ENCODE data around the gene SLC25A13. TPM values are rescaled to one million over a fixed set of nuclear protein-coding genes. Genes with fewer than 3 reads are reported as not detected.
A peak's percentile ranks its signal among the peaks of the same experiment; 100 is the strongest.

The SLC25A13 gene
- total and polyA plus RNA-seq, 2 experiments from 2014 or later: 4.8 to 19.1 TPM

GRCh38 chr7:96321031-96321657 is 754 bp downstream of the SLC25A13 start:
- in situ Hi-C loops (cut with MboI): no loop called here
- H4K20me1 ChIP-seq (ENCODE audit: insufficient read depth): no peaks in the 10 kb centered on the region
- no peaks in the 10 kb centered on the region for H3K27me3 ChIP-seq (replicated peaks; ENCODE audit: insufficient read depth)
- peaks cover 41% of the 10 kb centered on the region for H3K79me2 ChIP-seq (ENCODE audit: insufficient read depth)
- peaks cover 5% of the 10 kb centered on the region; the same call in 1 of the 2 replicates for H3K4me1 ChIP-seq (ENCODE audit: insufficient read depth)
- peak overlapping the region; percentile 63 for H3K27ac ChIP-seq
- no peaks in the 10 kb centered on the region for H3K9me3 ChIP-seq (ENCODE audit: low read depth)
- H3K4me3 ChIP-seq: peak overlapping the region; percentile 92
- peak overlapping the region; percentile 96 for H2AFZ ChIP-seq
- H3K36me3 ChIP-seq (ENCODE audit: low read depth): no peaks in the 10 kb centered on the region
- H3K4me2 ChIP-seq (ENCODE audit: unreplicated experiment): peak overlapping the region; percentile 73
- WGBS, 2 experiments (ENCODE audit: low coverage in 1 of 2, low lambda C conversion rate in 2 of 2, missing lambda C conversion rate in 2 of 2): 0% methylated on average over 13 to 20 of the region's 22 CpGs
- peaks cover 10% of the 10 kb centered on the region; the same call in 1 of the 2 replicates for H3F3A ChIP-seq (ENCODE audit: insufficient read depth)
- peak; percentile 83 for DNase-seq
- H3K9me2 ChIP-seq (ENCODE audit: insufficient read depth): no peaks in the 10 kb centered on the region
- peak overlapping the region; percentile 84 for H3K9ac ChIP-seq
- TF ChIP-seq EZH2 (IDR thresholded peaks at IDR 0.05; ENCODE audit: insufficient read depth, poor library complexity, severe bottlenecking): no peak
- TF ChIP-seq EZH2phosphoT487 (IDR thresholded peaks at IDR 0.05; ENCODE audit: insufficient read depth, low read depth): no peak

- H3K79me2 ChIP-seq (ENCODE audit: insufficient read depth): peaks cover 42% of the 10 kb centered on the region
Measured at GRCh38 chr7:96320442-96320841, 1.5 kb downstream of the SLC25A13 start.

GRCh38 chr7:96319439-96319838 is 2.5 kb downstream of the SLC25A13 start:
- no peak for TF ChIP-seq EZH2phosphoT487 (IDR thresholded peaks at IDR 0.05; ENCODE audit: insufficient read depth, low read depth)
- no peak for TF ChIP-seq EZH2 (IDR thresholded peaks at IDR 0.05; ENCODE audit: insufficient read depth, poor library complexity, severe bottlenecking)
- no peak for DNase-seq
- no peak overlapping the region for H3K4me2 ChIP-seq (ENCODE audit: unreplicated experiment)
- H2AFZ ChIP-seq: no peak overlapping the region
- no peaks in the 10 kb centered on the region for H3K36me3 ChIP-seq (ENCODE audit: low read depth)
- no peak overlapping the region for H3K4me3 ChIP-seq
- H3K9me2 ChIP-seq (ENCODE audit: insufficient read depth): no peaks in the 10 kb centered on the region
- peaks cover 42% of the 10 kb centered on the region for H3K79me2 ChIP-seq (ENCODE audit: insufficient read depth)
- H3K27ac ChIP-seq: no peak overlapping the region
- no peaks in the 10 kb centered on the region for H3K27me3 ChIP-seq (replicated peaks; ENCODE audit: insufficient read depth)
- peaks cover 10% of the 10 kb centered on the region; the same call in 1 of the 2 replicates for H3F3A ChIP-seq (ENCODE audit: insufficient read depth)
- in situ Hi-C loops (cut with MboI): no loop called here
- H4K20me1 ChIP-seq (ENCODE audit: insufficient read depth): no peaks in the 10 kb centered on the region
- H3K4me1 ChIP-seq (ENCODE audit: insufficient read depth): peaks cover 5% of the 10 kb centered on the region; the same call in 1 of the 2 replicates
- H3K9me3 ChIP-seq (ENCODE audit: low read depth): no peaks in the 10 kb centered on the region
- H3K9ac ChIP-seq: no peak overlapping the region

More at GRCh38 chr7:96320442-96320841, 1.5 kb downstream of the SLC25A13 start:
- H3K9me3 ChIP-seq (ENCODE audit: low read depth): no peaks in the 10 kb centered on the region
- H3K36me3 ChIP-seq (ENCODE audit: low read depth): no peaks in the 10 kb centered on the region
- H3F3A ChIP-seq (ENCODE audit: insufficient read depth): peaks cover 10% of the 10 kb centered on the region; the same call in 1 of the 2 replicates
- H3K4me2 ChIP-seq (ENCODE audit: unreplicated experiment): peak overlapping the region; percentile 73
- no peak for TF ChIP-seq EZH2phosphoT487 (IDR thresholded peaks at IDR 0.05; ENCODE audit: insufficient read depth, low read depth)
- no peak for TF ChIP-seq EZH2 (IDR thresholded peaks at IDR 0.05; ENCODE audit: insufficient read depth, poor library complexity, severe bottlenecking)
- peak overlapping the region; percentile 96 for H2AFZ ChIP-seq
- in situ Hi-C loops (cut with MboI): no loop called here
- H3K4me3 ChIP-seq: peak overlapping the region; percentile 92
- DNase-seq: peak; percentile 4
- no peaks in the 10 kb centered on the region for H3K9me2 ChIP-seq (ENCODE audit: insufficient read depth)
- WGBS, 2 experiments (ENCODE audit: low coverage in 1 of 2, low lambda C conversion rate in 2 of 2, missing lambda C conversion rate in 2 of 2): 9 to 11% methylated on average over 2 of the region's 2 CpGs
- no peak overlapping the region for H3K9ac ChIP-seq
- 0 out of 2 replicates have a peak overlapping the region, but pooled peaks have one; percentile 63 for H3K27ac ChIP-seq
- no peaks in the 10 kb centered on the region for H3K27me3 ChIP-seq (replicated peaks; ENCODE audit: insufficient read depth)
- peaks cover 5% of the 10 kb centered on the region; the same call in 1 of the 2 replicates for H3K4me1 ChIP-seq (ENCODE audit: insufficient read depth)
- no peaks in the 10 kb centered on the region for H4K20me1 ChIP-seq (ENCODE audit: insufficient read depth)

GRCh38 chr7:96316949-96317348 is 4.9 kb downstream of the SLC25A13 start:
- H3K4me1 ChIP-seq (ENCODE audit: insufficient read depth): peaks cover 5% of the 10 kb centered on the region; the same call in 1 of the 2 replicates
- no peak for TF ChIP-seq EZH2phosphoT487 (IDR thresholded peaks at IDR 0.05; ENCODE audit: insufficient read depth, low read depth)
- no peak for TF ChIP-seq EZH2 (IDR thresholded peaks at IDR 0.05; ENCODE audit: insufficient read depth, poor library complexity, severe bottlenecking)
- H3K9ac ChIP-seq: no peak overlapping the region
- WGBS, 2 experiments (ENCODE audit: low coverage in 1 of 2, low lambda C conversion rate in 2 of 2, missing lambda C conversion rate in 2 of 2): 94 to 95% methylated on average over 8 of the region's 8 CpGs
- H4K20me1 ChIP-seq (ENCODE audit: insufficient read depth): no peaks in the 10 kb centered on the region
- H3K27me3 ChIP-seq (replicated peaks; ENCODE audit: insufficient read depth): no peaks in the 10 kb centered on the region
- in situ Hi-C loops (cut with MboI): no loop called here
- no peaks in the 10 kb centered on the region for H3K9me2 ChIP-seq (ENCODE audit: insufficient read depth)
- no peak overlapping the region for H3K4me3 ChIP-seq
- H3K4me2 ChIP-seq (ENCODE audit: unreplicated experiment): no peak overlapping the region
- no peak overlapping the region for H2AFZ ChIP-seq
- H3F3A ChIP-seq (ENCODE audit: insufficient read depth): peaks cover 6% of the 10 kb centered on the region; the same call in 1 of the 2 replicates
- DNase-seq: no peak
- no peak overlapping the region for H3K27ac ChIP-seq
- no peaks in the 10 kb centered on the region for H3K36me3 ChIP-seq (ENCODE audit: low read depth)
- no peaks in the 10 kb centered on the region for H3K9me3 ChIP-seq (ENCODE audit: low read depth)
- H3K79me2 ChIP-seq (ENCODE audit: insufficient read depth): peaks cover 42% of the 10 kb centered on the region
